HEK293 (cell line): ENCODE results near the gene ST7.

Experiments
- CTCF ChIA-PET: fragments of 350-600 bp; formaldehyde crosslinking; extraction: SDS; loops from one replicate; lab custom pipeline; 2021; ENCODE audit warnings: antibody characterized with exemption; lab: Yijun Ruan, JAX
- POLR2A ChIA-PET: fragments of 300-600 bp; formaldehyde crosslinking; extraction: SDS; loops from one replicate; lab custom pipeline; 2020; ENCODE audit warnings: antibody characterized with exemption, inconsistent platforms; lab: Yijun Ruan, JAX
- H3K27ac ChIP-seq: fragments of 200-500 bp; sonication (Bioruptor generic); 2 replicates; pipeline ENCODE4 v1.5.1; 2014; ENCODE audit warnings: low read depth, low read length, control low read depth, inconsistent platforms; ENCODE audit errors: extremely low read depth
- H3K36me3 ChIP-seq, 2 experiments: fragments of 200-500 bp in 1 of 2; sonication (Bioruptor generic) in 1 of 2; 1 replicate in 1 of 2; 2 replicates in 1 of 2; pipeline ENCODE4 v1.5.1; 2014 to 2017; ENCODE audit warnings: inconsistent platforms in 2 of 2, low read length in 2 of 2; ENCODE audit not compliant: control insufficient read depth in 2 of 2, insufficient read depth in 1 of 2
- H3K4me1 ChIP-seq: fragments of 200-500 bp; sonication (Bioruptor generic); 2 replicates; pipeline ENCODE4 v1.5.1; 2014; ENCODE audit warnings: mild to moderate bottlenecking, low read length, inconsistent platforms; ENCODE audit not compliant: control insufficient read depth, insufficient read depth
- H3K4me3 ChIP-seq: 2 replicates; pipeline ENCODE4 v1.5.1; 2011; ENCODE audit warnings: low read depth, mild to moderate bottlenecking, control low read depth, low read length, moderate library complexity
- H3K9me3 ChIP-seq: fragments of 200-500 bp; sonication (Bioruptor generic); 2 replicates; pipeline ENCODE4 v1.5.1; 2014; ENCODE audit warnings: low read depth, low read length, inconsistent platforms; ENCODE audit not compliant: control insufficient read depth, insufficient read depth
- FEZF1 ChIP-seq: fragments of 450-650 bp; formaldehyde crosslinking; IDR thresholded peaks from 2 replicates; pipeline ENCODE4 v1.5.1; 2016; ENCODE audit warnings: missing biosample characterization, missing genetic modification characterization
- HOXA7 ChIP-seq: sonication (generic); formaldehyde crosslinking; IDR thresholded peaks from 2 replicates; pipeline ENCODE4 v1.8.1; 2022; ENCODE audit warnings: missing genetic modification reagents, borderline replicate concordance
- HOXD13 ChIP-seq: sonication (generic); formaldehyde crosslinking; IDR thresholded peaks from 2 replicates; pipeline ENCODE4 v1.8.0; 2022; ENCODE audit warnings: missing genetic modification reagents, borderline replicate concordance
- IKZF3 ChIP-seq: fragments of 450-650 bp; IDR thresholded peaks from 2 replicates; pipeline ENCODE4 v1.5.0; 2018; ENCODE audit warnings: missing biosample characterization, mild to moderate bottlenecking, missing genetic modification characterization, moderate library complexity
- KLF16 ChIP-seq: fragments of 450-650 bp; formaldehyde crosslinking; IDR thresholded peaks from 2 replicates; pipeline ENCODE4 v1.5.1; 2017; ENCODE audit warnings: missing biosample characterization, missing genetic modification characterization
- KLF8 ChIP-seq: fragments of 450-650 bp; formaldehyde crosslinking; IDR thresholded peaks from 2 replicates; pipeline ENCODE4 v1.5.1; 2016; ENCODE audit warnings: missing biosample characterization, missing genetic modification characterization
- MEIS1 ChIP-seq: sonication (generic); formaldehyde crosslinking; IDR thresholded peaks from 2 replicates; pipeline ENCODE4 v1.8.1; 2022; ENCODE audit warnings: missing genetic modification reagents, mild to moderate bottlenecking, borderline replicate concordance
- MYNN ChIP-seq: fragments of 450-650 bp; formaldehyde crosslinking; IDR thresholded peaks from 2 replicates; pipeline ENCODE4 v1.5.1; 2016; ENCODE audit warnings: missing biosample characterization, missing genetic modification characterization, borderline replicate concordance
- SCRT2 ChIP-seq: fragments of 450-650 bp; formaldehyde crosslinking; IDR thresholded peaks from 2 replicates; pipeline ENCODE4 v1.5.1; 2016; ENCODE audit warnings: missing biosample characterization, missing genetic modification characterization
- SP7 ChIP-seq: fragments of 450-650 bp; formaldehyde crosslinking; IDR thresholded peaks from 2 replicates; pipeline ENCODE4 v1.5.1; 2016; ENCODE audit warnings: missing biosample characterization, missing genetic modification characterization
- ZBTB20 ChIP-seq: fragments of 450-650 bp; formaldehyde crosslinking; IDR thresholded peaks from 2 replicates; pipeline ENCODE4 v1.5.1; 2016; ENCODE audit warnings: missing biosample characterization, missing genetic modification characterization
- ZEB2 ChIP-seq: fragments of 450-650 bp; formaldehyde crosslinking; IDR thresholded peaks from 2 replicates; pipeline ENCODE4 v1.5.1; 2016; ENCODE audit warnings: missing biosample characterization, missing genetic modification characterization
- ZFP3 ChIP-seq: fragments of 450-650 bp; formaldehyde crosslinking; IDR thresholded peaks from 2 replicates; pipeline ENCODE4 v1.5.1; 2016; ENCODE audit warnings: low read depth, missing biosample characterization, missing genetic modification characterization
- ZFP41 ChIP-seq: fragments of 450-650 bp; formaldehyde crosslinking; IDR thresholded peaks from 2 replicates; pipeline ENCODE4 v1.5.1; 2016; ENCODE audit warnings: missing biosample characterization, missing genetic modification characterization, borderline replicate concordance
- ZIC2 ChIP-seq: fragments of 450-650 bp; formaldehyde crosslinking; IDR thresholded peaks from 2 replicates; pipeline ENCODE4 v1.5.1; 2016; ENCODE audit warnings: missing biosample characterization, missing genetic modification characterization
- ZNF155 ChIP-seq: fragments of 450-650 bp; formaldehyde crosslinking; IDR thresholded peaks from 2 replicates; pipeline ENCODE4 v1.5.1; 2016; ENCODE audit warnings: missing biosample characterization, missing genetic modification characterization
- ZNF23 ChIP-seq: fragments of 450-650 bp; formaldehyde crosslinking; IDR thresholded peaks from 2 replicates; pipeline ENCODE4 v1.5.1; 2016; ENCODE audit warnings: missing biosample characterization, missing genetic modification characterization, borderline replicate concordance
- ZNF292 ChIP-seq: fragments of 450-650 bp; formaldehyde crosslinking; IDR thresholded peaks from 2 replicates; pipeline ENCODE4 v1.5.1; 2016; ENCODE audit warnings: low read depth, missing biosample characterization, missing genetic modification characterization, borderline replicate concordance
- ZNF335 ChIP-seq: fragments of 450-650 bp; formaldehyde crosslinking; conservative IDR thresholded peaks from 2 replicates; pipeline ENCODE4 v1.5.1; 2016; ENCODE audit warnings: missing biosample characterization, missing genetic modification characterization
- ZNF404 ChIP-seq: fragments of 450-650 bp; formaldehyde crosslinking; IDR thresholded peaks from 2 replicates; pipeline ENCODE4 v1.5.1; 2017; ENCODE audit warnings: missing biosample characterization, missing genetic modification characterization
- ZNF48 ChIP-seq: fragments of 450-650 bp; formaldehyde crosslinking; IDR thresholded peaks from 2 replicates; pipeline ENCODE4 v1.5.1; 2016; ENCODE audit warnings: missing biosample characterization, missing genetic modification characterization
- ZNF548 ChIP-seq: fragments of 450-650 bp; formaldehyde crosslinking; IDR thresholded peaks from 2 replicates; pipeline ENCODE4 v1.5.1; 2016; ENCODE audit warnings: missing biosample characterization, missing genetic modification characterization
- ZNF549 ChIP-seq: fragments of 450-650 bp; IDR thresholded peaks from 2 replicates; pipeline ENCODE4 v1.5.1; 2018; ENCODE audit warnings: missing biosample characterization, missing genetic modification characterization, mild to moderate bottlenecking, inconsistent platforms, moderate library complexity
- ZNF629 ChIP-seq: fragments of 450-650 bp; formaldehyde crosslinking; IDR thresholded peaks from 2 replicates; pipeline ENCODE4 v1.5.1; 2017; ENCODE audit warnings: missing biosample characterization, missing genetic modification characterization
- ZNF76 ChIP-seq: fragments of 450-650 bp; formaldehyde crosslinking; IDR thresholded peaks from 2 replicates; pipeline ENCODE4; 2016; ENCODE audit warnings: low read depth, missing biosample characterization, missing genetic modification characterization, borderline replicate concordance
- ZSCAN30 ChIP-seq: fragments of 450-650 bp; IDR thresholded peaks from 2 replicates; pipeline ENCODE4 v1.5.1; 2018; ENCODE audit warnings: missing biosample characterization, mild to moderate bottlenecking, missing genetic modification characterization, moderate library complexity
- TF ChIP-seq, protein P1 (sequence below): fragments of 450-650 bp; formaldehyde crosslinking; IDR thresholded peaks from 2 replicates; pipeline ENCODE4 v1.5.1; 2016; ENCODE audit warnings: missing biosample characterization, missing genetic modification characterization
- TF ChIP-seq, protein P2 (sequence below): fragments of 450-650 bp; formaldehyde crosslinking; IDR thresholded peaks from 2 replicates; pipeline ENCODE4 v1.5.1; 2016; ENCODE audit warnings: missing biosample characterization, missing genetic modification characterization
- TF ChIP-seq, protein P3 (sequence below): fragments of 450-650 bp; formaldehyde crosslinking; IDR thresholded peaks from 2 replicates; pipeline ENCODE4 v1.5.1; 2016; ENCODE audit warnings: missing biosample characterization, missing genetic modification characterization
- TF ChIP-seq, protein P4 (sequence below): fragments of 450-650 bp; formaldehyde crosslinking; optimal IDR thresholded peaks from 2 replicates; pipeline ENCODE3; 2016; ENCODE audit warnings: missing biosample characterization, mild to moderate bottlenecking, missing genetic modification characterization

Gene ST7

DNA sequence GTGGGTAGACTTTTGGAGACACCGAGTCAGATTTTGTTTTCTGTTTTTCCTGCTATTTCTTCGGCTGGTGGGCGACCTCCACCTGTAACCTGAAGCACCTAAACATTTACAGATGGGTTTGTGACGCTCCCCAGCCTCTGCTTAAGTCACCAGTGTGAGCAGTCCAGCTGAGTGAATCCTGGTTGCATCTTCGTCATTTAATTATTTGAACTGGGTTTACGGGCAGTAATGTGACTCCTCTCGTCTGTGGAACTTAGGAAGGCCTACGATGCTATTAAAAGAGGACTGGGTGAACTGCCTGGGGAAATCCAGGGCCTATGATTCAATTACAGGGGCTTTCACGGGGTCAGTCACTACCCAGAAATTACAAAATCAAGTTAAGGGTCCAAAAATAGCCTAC, 317.1 kb downstream of the ST7 start:
- Histone ChIP-seq H3K4me3 (no peak overlapping the region), H3K9me3 (no peaks in the 10 kb centered on the region), H3K27ac (no peak overlapping the region), H3K36me3 (no peaks in the 10 kb centered on the region), H3K4me1 (0 out of 2 replicates have a peak, but pooled peaks cover 9% of the 10 kb centered on the region)
- ChIA-PET CTCF (no interaction called here), POLR2A (no interaction called here)
- TF ChIP-seq, protein P1, sequence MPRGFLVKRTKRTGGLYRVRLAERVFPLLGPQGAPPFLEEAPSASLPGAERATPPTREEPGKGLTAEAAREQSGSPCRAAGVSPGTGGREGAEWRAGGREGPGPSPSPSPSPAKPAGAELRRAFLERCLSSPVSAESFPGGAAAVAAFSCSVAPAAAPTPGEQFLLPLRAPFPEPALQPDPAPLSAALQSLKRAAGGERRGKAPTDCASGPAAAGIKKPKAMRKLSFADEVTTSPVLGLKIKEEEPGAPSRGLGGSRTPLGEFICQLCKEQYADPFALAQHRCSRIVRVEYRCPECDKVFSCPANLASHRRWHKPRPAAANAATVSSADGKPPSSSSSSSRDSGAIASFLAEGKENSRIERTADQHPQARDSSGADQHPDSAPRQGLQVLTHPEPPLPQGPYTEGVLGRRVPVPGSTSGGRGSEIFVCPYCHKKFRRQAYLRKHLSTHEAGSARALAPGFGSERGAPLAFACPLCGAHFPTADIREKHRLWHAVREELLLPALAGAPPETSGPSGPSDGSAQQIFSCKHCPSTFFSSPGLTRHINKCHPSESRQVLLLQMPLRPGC (tag by site-specific recombination): no peak
- peak; percentile 36; the same call in 1 of the 2 replicates for TF ChIP-seq FEZF1
- TF ChIP-seq ZIC2 (tag by site-specific recombination): no peak
- no peak for TF ChIP-seq KLF16 (tag by site-specific recombination)
- no peak for TF ChIP-seq MYNN (tag by site-specific recombination)
- peak; percentile 37; the same call in 1 of the 2 replicates for TF ChIP-seq ZNF629 (tag by site-specific recombination)
- 0 out of 2 replicates have a peak, but pooled peaks have one; percentile 9 for TF ChIP-seq IKZF3 (tag by site-specific recombination)
- TF ChIP-seq ZBTB20 (tag by site-specific recombination): 0 out of 2 replicates have a peak, but pooled peaks have one; percentile 24
- TF ChIP-seq, protein P2, sequence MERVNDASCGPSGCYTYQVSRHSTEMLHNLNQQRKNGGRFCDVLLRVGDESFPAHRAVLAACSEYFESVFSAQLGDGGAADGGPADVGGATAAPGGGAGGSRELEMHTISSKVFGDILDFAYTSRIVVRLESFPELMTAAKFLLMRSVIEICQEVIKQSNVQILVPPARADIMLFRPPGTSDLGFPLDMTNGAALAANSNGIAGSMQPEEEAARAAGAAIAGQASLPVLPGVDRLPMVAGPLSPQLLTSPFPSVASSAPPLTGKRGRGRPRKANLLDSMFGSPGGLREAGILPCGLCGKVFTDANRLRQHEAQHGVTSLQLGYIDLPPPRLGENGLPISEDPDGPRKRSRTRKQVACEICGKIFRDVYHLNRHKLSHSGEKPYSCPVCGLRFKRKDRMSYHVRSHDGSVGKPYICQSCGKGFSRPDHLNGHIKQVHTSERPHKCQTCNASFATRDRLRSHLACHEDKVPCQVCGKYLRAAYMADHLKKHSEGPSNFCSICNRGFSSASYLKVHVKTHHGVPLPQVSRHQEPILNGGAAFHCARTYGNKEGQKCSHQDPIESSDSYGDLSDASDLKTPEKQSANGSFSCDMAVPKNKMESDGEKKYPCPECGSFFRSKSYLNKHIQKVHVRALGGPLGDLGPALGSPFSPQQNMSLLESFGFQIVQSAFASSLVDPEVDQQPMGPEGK (tag by site-specific recombination): no peak
- TF ChIP-seq ZNF335: 0 out of 2 replicates have a peak, but pooled peaks have one; percentile 21
- no peak for TF ChIP-seq ZNF548 (tag by site-specific recombination)
- TF ChIP-seq ZFP41: no peak
- TF ChIP-seq, protein P3, sequence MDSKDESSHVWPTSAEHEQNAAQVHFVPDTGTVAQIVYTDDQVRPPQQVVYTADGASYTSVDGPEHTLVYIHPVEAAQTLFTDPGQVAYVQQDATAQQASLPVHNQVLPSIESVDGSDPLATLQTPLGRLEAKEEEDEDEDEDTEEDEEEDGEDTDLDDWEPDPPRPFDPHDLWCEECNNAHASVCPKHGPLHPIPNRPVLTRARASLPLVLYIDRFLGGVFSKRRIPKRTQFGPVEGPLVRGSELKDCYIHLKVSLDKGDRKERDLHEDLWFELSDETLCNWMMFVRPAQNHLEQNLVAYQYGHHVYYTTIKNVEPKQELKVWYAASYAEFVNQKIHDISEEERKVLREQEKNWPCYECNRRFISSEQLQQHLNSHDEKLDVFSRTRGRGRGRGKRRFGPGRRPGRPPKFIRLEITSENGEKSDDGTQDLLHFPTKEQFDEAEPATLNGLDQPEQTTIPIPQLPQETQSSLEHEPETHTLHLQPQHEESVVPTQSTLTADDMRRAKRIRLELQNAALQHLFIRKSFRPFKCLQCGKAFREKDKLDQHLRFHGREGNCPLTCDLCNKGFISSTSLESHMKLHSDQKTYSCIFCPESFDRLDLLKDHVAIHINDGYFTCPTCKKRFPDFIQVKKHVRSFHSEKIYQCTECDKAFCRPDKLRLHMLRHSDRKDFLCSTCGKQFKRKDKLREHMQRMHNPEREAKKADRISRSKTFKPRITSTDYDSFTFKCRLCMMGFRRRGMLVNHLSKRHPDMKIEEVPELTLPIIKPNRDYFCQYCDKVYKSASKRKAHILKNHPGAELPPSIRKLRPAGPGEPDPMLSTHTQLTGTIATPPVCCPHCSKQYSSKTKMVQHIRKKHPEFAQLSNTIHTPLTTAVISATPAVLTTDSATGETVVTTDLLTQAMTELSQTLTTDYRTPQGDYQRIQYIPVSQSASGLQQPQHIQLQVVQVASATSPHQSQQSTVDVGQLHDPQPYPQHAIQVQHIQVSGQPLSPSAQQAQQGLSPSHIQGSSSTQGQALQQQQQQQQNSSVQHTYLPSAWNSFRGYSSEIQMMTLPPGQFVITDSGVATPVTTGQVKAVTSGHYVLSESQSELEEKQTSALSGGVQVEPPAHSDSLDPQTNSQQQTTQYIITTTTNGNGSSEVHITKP (tag by site-specific recombination): 0 out of 2 replicates have a peak, but pooled peaks have one; percentile 23
- no peak for TF ChIP-seq ZNF48
- peak; percentile 39; the same call in 1 of the 2 replicates for TF ChIP-seq SCRT2 (tag by site-specific recombination)
- no peak for TF ChIP-seq ZNF155 (tag by site-specific recombination)
- TF ChIP-seq, protein P4, sequence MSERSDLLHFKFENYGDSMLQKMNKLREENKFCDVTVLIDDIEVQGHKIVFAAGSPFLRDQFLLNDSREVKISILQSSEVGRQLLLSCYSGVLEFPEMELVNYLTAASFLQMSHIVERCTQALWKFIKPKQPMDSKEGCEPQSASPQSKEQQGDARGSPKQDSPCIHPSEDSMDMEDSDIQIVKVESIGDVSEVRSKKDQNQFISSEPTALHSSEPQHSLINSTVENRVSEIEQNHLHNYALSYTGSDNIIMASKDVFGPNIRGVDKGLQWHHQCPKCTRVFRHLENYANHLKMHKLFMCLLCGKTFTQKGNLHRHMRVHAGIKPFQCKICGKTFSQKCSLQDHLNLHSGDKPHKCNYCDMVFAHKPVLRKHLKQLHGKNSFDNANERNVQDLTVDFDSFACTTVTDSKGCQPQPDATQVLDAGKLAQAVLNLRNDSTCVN: no peak
- TF ChIP-seq ZNF404 (tag by site-specific recombination): no peak

DNA sequence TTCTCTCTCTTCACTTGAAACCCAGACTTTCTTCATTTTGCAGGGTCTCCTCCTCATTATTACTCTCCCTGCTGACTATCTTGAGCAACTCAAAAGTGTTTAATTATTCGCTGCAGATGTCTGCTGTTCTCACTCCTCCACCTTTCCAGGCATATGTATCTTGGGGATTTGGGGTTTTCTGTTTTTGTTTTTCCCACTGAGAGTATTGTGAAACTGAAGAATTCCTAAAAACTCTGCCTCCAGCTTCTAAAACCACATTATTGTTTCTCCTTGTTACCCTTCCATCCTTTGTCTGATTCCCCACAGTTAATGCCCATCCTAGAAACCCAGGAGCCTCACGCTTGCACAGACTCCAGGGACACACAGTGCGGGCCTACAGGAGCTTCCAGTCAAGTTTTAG, 318.3 kb downstream of the ST7 start:
- H3K9me3 ChIP-seq: no peaks in the 10 kb centered on the region
- H3K4me3 ChIP-seq: no peak overlapping the region
- ChIA-PET CTCF (interaction anchor here (0.7 kb wide), 1 partner anchor 435 kb away, joined by 3 read pairs; no protein-coding TSS in a partner anchor), POLR2A (no interaction called here)
- H3K4me1 ChIP-seq: 0 out of 2 replicates have a peak, but pooled peaks cover 9% of the 10 kb centered on the region
- no peak overlapping the region for H3K27ac ChIP-seq
- H3K36me3 ChIP-seq: no peaks in the 10 kb centered on the region
- no peak for TF ChIP-seq HOXD13 (CRISPR knock-in tag)
- TF ChIP-seq KLF8 (tag by site-specific recombination): no peak
- no peak for TF ChIP-seq ZNF549
- no peak for TF ChIP-seq ZNF76
- no peak for TF ChIP-seq ZEB2 (tag by site-specific recombination)
- no peak for TF ChIP-seq MEIS1
- no peak for TF ChIP-seq ZFP3 (tag by site-specific recombination)
- no peak for TF ChIP-seq HOXA7 (CRISPR knock-in tag)
- TF ChIP-seq SP7 (tag by site-specific recombination): no peak
- TF ChIP-seq ZNF23: no peak
- no peak for TF ChIP-seq ZSCAN30 (tag by site-specific recombination)
- no peak for TF ChIP-seq ZNF292 (tag by site-specific recombination)
